LNCaP clone FGC (cell line): ENCODE results near the gene COPA.
A peak's percentile ranks its signal among the peaks of the same experiment; 100 is the strongest.

Experiments
- DNase-seq: peaks from one replicate; pipeline ENCODE4 v3.0.0-alpha.2; 2011; ENCODE audit warnings: low read depth
- H3K4me3 ChIP-seq: 2 replicates; pipeline ENCODE4 v1.5.1; 2011; ENCODE audit warnings: mild to moderate bottlenecking, low read depth, low read length, control low read depth
- CTCF ChIP-seq: IDR thresholded peaks from 2 replicates; pipeline ENCODE4 v1.5.1; 2012; ENCODE audit warnings: mild to moderate bottlenecking; ENCODE audit not compliant: control insufficient read depth, insufficient read depth; ENCODE audit errors: extremely low read depth

COPA gene

DNA sequence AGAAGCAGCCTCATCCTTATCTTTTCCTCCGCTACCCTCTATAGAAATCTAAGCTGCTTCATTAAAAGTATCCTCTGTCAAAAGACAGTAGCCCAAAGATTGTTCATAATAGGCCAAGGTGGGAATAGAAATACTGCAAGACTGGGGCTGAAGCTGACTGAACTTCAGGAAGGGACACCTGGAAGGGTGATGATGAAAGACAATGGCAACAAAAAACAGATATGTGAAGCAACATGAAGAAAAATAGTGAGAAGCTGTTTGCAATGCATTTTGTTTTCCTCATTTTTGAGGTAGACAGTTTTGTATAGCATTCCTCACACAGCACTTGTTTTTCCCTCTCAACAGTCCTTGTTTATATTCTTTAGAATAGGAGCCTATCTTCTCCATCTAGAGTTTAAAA lies 97.6 kb downstream of the COPA start:
- no peak for TF ChIP-seq CTCF
- DNase-seq = no peak
- no peak overlapping the region for H3K4me3 ChIP-seq

- H3K4me3 ChIP-seq = no peak overlapping the region
- peak; percentile 14 for DNase-seq
- no peak for TF ChIP-seq CTCF
Observed at GRCh38 chr1:160244209-160244608, 98.8 kb downstream of the COPA start.

- DNase-seq = no peak
- no peak for TF ChIP-seq CTCF
- no peak overlapping the region for H3K4me3 ChIP-seq
Observed at GRCh38 chr1:160243767-160244166, 99.3 kb downstream of the COPA start.

DNA sequence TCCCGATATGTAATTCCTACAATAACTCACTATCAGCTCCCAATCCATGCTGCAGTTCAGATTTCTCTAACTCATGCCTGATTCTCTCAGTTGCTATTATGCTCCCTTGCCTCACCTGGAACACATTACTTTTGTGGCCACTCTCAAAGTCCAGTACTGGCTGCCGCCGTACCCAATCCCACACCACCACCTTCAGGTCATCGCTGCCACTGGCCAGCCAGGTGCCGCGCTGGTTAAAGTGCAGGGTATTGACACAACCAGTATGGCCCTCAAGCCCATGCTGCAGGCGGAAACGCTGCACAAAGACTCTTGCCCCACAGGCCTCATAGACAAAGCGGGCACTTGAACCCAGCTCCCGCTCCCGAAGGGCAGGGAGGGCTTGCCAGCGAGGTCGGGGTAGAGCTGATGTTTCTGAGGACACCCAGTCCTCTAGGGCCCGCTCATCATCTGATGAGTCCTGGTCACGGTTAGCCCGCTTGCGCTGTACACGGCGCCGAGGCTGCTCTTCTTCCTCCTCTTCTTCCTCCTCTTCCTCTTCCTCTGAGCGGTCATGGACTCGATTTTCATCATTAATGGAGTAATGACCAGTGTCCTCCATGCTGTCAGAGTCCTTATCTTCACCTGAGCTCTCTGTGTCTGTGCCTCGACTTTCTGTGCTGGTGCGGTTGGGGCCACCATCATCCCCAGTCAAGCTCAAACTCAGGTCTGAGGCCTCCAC lies 103.3 kb downstream of the COPA start:
- DNase-seq = no peak
- H3K4me3 ChIP-seq = no peak overlapping the region
- TF ChIP-seq CTCF = no peak
